NCI-H748 (cell line): ENCODE measurements around the gene CDH23.

Experiments
- DNase-seq: peaks from one replicate; lab custom pipeline; 2025; ENCODE audit not compliant: unreplicated experiment; lab: John Stamatoyannopoulos, UW

CDH23 gene

DNA sequence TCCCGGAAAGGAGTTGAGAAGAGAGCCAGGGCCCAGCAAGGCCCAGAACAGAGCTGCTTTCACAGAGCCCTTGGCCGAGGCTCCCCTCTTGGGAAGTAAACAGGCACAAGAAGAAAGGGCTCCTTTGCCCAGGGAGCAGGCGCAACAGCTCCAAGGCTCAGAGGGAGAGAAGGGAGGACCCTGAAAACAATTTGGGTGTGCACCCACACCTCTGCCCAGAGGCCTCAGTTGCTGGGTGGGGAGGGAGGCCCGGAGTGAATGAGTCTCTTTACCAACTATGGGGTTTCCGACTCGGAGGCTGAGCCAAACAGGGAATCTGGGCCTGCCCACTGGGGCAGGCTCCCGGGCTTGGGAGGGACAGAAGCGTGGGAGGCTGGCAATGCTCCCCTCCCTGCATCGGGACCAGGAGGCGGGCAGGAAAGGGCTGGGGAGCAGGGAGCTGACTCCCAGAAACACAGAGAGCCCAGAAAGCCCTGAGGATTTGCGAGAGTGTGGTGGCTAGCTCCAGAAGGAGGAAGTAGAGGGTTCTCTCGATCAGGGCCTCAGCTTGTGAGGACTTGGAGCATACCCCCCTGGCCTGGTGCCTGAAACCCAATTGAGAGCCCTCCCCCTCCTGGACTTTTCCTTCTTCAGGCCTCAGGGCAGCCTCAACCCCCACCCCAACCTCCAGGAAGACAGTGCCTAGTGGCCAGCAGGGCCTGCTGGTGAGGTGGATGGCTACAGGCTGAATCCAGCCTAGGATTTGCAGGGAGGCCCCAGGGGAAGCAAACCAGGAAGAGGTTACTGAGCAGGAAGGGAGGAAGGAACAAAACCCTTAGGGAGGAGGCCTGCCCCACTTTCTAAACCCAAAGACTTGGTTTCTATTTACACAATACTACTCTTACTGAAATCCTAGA lies 316.7 kb downstream of the CDH23 start:
- DNase-seq = no peak

- no peak for DNase-seq
These were observed 317.3 kb downstream of the CDH23 start for GRCh38 chr10:71714031-71714410.

DNA sequence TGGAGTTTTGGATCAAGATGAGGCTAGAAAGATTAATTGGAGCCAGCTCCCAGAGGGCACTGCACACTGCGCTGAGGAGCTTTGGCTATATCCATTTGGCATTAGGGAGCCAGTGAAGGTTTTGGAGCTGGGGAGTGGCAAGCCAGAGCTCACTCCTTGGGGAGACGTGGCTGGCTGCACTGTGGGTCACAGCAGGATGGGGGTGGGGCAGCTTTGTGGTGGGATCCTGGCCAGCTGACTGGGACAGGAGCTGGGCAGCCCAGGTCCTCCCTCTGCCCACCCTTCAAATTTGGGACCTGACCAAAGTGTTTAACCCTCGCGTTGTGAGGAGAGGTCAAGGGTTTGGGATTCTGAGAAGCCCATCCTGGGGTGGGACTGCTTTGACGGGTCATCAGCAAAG lies 317.9 kb downstream of the CDH23 start:
- DNase-seq = no peak

GRCh38 chr10:71715026-71715425 lies 318.3 kb downstream of the CDH23 start:
- DNase-seq = no peak

- no peak for DNase-seq
These were observed 319.1 kb downstream of the CDH23 start for GRCh38 chr10:71715860-71716259.

DNA sequence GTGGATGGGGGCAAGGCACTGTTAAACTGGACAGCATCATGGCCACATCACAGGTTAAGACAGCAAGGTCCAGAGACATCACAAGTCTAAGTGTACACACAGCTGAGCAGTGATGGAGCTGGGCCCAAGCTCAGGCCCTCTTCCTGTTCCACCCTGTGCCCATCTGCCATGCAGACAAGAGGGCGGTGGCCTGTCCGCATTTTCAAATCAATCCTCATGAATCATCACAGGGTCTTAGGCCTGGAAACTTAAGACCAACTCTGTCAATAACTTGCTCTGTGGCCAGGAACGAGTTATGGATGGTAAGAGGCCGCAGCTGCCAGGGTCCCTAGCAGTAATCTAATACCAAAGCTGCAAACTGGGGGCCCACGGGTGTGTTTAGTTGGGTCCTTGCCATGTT lies 319.7 kb downstream of the CDH23 start:
- no peak for DNase-seq

GRCh38 chr10:71717056-71717455 lies 320.3 kb downstream of the CDH23 start:
- DNase-seq = no peak

DNA sequence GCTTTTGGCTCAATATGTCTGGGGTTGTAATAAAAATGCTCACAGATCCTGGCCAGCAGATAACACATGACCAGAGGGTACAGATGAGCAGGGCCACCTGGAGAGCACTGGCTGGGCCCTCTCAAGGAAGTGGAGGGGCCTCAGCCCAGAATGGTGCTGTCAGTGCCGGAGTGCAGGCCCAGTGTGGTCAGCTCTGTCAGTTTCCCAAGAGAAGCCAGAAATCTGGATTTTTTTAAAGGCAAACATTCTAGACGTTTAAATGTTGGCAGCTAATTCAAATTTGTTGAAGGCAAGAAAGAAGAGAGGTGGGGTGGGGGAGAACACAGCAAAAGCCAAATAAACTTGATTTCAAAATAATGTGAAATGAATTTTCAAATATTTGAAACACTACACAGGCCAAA lies 320.8 kb downstream of the CDH23 start:
- DNase-seq = no peak

GRCh38 chr10:71718165-71718698 lies 321.5 kb downstream of the CDH23 start:
- DNase-seq = no peak

DNA sequence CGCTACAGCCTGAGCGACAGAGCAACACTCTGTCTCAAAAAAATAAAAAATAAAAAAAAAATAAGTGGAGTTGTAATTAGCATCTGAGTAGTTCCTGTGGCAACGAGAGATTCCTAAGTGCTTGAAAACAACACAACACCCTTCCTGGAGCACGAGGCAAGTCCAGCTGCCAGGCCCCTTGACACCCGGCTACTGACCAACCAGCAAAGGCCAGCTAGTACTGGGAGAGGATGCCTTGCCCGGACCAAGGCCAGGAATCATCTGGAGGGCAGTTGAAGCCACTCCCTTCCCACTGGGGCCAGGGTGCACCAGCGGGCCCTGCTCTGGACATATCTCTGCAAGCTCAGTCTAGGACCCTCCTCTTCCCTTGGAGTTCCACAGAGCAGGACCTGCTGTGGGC lies 322.3 kb downstream of the CDH23 start:
- no peak for DNase-seq

GRCh38 chr10:71719464-71720201 lies 322.9 kb downstream of the CDH23 start, which contains the start of gene C10orf105:
Gene C10orf105, minus strand, starts transcription at chr10:71719778. Its CDS starts 3,441 bp downstream, at chr10:71716337.
- no peak for DNase-seq

- no peak for DNase-seq
These were observed 323.6 kb downstream of the CDH23 start for GRCh38 chr10:71720288-71720687.

DNA sequence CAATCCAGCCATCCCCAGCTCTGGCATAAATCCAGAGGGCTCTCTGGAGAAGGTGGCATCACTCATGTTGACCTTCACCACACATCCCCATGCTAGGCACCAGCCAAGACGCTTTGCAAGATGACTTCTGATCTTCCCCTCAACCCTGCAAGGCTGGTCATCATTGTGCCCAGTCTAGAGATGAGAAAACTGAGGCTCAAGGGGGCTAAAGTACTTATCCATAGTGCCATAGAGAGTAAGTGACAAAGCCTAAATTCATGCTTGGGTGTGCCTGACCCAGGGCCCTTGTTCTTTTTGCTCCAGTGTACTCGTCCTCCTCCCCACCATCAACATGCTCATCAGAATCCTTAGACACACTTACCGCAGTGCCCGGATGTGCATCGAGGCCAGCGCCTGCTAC lies 324.6 kb downstream of the CDH23 start:
- no peak for DNase-seq

GRCh38 chr10:71722849-71723248 lies 326.1 kb downstream of the CDH23 start:
- DNase-seq = no peak

GRCh38 chr10:71723311-71723710 lies 326.6 kb downstream of the CDH23 start:
- DNase-seq = no peak

- no peak for DNase-seq
These were observed 327.8 kb downstream of the CDH23 start for GRCh38 chr10:71724539-71724938.

DNA sequence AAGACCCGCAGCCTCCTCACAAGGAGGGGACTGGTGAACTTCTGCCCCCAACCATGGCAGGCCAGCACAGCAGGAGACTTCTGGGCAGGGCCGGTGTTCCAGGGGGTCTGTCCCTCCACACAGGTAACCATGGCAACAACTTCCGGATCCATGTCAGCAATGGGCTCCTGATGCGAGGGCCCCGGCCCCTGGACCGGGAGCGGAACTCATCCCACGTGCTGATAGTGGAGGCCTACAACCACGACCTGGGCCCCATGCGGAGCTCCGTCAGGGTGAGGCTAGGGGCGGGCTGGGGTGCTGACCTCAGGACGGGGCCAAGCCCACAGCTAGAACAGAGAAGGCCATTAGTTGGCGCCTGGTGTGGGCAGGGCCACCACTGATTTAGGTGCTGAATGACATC lies 328.5 kb downstream of the CDH23 start:
- no peak for DNase-seq

- no peak for DNase-seq
These were observed 329.4 kb downstream of the CDH23 start for GRCh38 chr10:71725998-71726579.

- no peak for DNase-seq
These were observed 329.9 kb downstream of the CDH23 start for GRCh38 chr10:71726580-71727104.

DNA sequence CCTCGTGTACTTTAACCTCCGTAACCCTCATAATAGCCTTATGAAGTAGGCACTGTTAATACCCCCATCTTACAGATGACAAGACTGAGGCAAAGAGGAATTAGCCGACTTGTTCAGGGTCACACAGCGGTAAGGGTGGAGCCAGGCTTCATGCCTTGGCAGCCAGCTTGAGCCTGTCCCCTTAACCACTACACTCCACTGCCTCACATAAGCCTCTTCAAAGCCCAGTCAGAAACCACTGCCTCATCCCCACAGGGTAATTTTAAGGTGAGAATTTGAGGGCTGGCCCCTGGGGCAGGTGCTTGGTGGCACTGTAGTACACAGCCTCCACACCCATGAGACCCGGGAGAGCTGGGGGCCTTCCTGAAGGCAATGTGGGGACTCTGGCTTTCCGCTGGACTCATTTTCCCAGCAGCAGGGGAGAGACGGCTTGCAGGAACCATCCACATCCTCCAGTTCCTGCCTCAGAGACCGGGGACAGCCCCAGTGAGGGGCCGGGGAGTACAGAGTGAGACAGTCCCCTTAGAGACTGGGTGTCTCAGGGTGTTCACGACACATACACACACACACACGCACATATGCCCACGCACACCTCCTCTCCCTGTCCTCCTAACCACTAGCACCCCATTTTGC lies 330.5 kb downstream of the CDH23 start:
- DNase-seq = no peak
